ENCODE data around the gene NCOR1. TPM values are rescaled to one million over a fixed set of nuclear protein-coding genes. Genes with fewer than 3 reads are reported as not detected.

The NCOR1 gene
- total and polyA plus RNA-seq, 2 of the 13 experiments (the other 11 are each of a cell fraction or from before 2014, with no cell fraction given): 57.0 to 71.7 TPM

DNA sequence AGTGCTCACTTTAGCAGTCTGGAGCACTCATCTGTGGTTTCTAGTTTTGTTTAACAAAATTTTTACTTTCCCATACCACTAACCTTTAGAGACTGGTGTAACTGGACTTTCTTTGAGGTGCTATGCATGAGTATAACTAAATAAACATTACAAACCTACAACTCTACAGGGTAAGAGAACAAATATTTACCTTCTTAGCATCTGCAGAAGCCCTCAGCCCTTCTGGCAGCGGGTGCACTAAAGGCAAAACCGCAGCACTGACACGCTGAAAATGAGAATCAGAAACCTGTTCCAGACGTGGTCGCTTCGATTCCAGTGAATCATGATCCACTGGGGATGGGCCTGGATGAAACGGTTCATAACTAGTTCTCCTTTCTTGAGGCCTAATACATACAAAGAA is 43.7 kb downstream of the NCOR1 start (continued):
- TF ChIP-seq, protein P1, sequence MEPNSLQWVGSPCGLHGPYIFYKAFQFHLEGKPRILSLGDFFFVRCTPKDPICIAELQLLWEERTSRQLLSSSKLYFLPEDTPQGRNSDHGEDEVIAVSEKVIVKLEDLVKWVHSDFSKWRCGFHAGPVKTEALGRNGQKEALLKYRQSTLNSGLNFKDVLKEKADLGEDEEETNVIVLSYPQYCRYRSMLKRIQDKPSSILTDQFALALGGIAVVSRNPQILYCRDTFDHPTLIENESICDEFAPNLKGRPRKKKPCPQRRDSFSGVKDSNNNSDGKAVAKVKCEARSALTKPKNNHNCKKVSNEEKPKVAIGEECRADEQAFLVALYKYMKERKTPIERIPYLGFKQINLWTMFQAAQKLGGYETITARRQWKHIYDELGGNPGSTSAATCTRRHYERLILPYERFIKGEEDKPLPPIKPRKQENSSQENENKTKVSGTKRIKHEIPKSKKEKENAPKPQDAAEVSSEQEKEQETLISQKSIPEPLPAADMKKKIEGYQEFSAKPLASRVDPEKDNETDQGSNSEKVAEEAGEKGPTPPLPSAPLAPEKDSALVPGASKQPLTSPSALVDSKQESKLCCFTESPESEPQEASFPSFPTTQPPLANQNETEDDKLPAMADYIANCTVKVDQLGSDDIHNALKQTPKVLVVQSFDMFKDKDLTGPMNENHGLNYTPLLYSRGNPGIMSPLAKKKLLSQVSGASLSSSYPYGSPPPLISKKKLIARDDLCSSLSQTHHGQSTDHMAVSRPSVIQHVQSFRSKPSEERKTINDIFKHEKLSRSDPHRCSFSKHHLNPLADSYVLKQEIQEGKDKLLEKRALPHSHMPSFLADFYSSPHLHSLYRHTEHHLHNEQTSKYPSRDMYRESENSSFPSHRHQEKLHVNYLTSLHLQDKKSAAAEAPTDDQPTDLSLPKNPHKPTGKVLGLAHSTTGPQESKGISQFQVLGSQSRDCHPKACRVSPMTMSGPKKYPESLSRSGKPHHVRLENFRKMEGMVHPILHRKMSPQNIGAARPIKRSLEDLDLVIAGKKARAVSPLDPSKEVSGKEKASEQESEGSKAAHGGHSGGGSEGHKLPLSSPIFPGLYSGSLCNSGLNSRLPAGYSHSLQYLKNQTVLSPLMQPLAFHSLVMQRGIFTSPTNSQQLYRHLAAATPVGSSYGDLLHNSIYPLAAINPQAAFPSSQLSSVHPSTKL (CRISPR knock-in tag; IDR thresholded peaks at IDR 0.05): peak; percentile 82
- TF ChIP-seq EED (CRISPR knock-in tag; IDR thresholded peaks at IDR 0.05) (no peak), XBP1 (CRISPR knock-in tag; IDR thresholded peaks at IDR 0.05) (no peak), FOSL2 (CRISPR knock-in tag; IDR thresholded peaks at IDR 0.05) (peak; percentile 41; the same call in 1 of the 2 replicates), SALL1 (CRISPR knock-in tag; IDR thresholded peaks at IDR 0.05) (0 out of 2 replicates have a peak, but pooled peaks have one; percentile 18), RCOR2 (CRISPR knock-in tag; IDR thresholded peaks at IDR 0.05) (peak; percentile 30; the same call in 1 of the 2 replicates), IKZF1 (IDR thresholded peaks at IDR 0.05) (no peak), ZFP37 (CRISPR knock-in tag; IDR thresholded peaks at IDR 0.05; ENCODE audit: borderline replicate concordance) (no peak), CBX2 (IDR thresholded peaks at IDR 0.05; ENCODE audit: low read depth, low read length) (no peak), CBX2 (CRISPR knock-in tag; IDR thresholded peaks at IDR 0.05; ENCODE audit: low read depth) (no peak), ZSCAN21 (CRISPR knock-in tag; IDR thresholded peaks at IDR 0.05; ENCODE audit: borderline replicate concordance) (no peak), ZNF558 (CRISPR knock-in tag; IDR thresholded peaks at IDR 0.05; ENCODE audit: borderline replicate concordance) (no peak), ZSCAN30 (CRISPR knock-in tag; IDR thresholded peaks at IDR 0.05) (no peak), KAT8 (CRISPR knock-in tag; IDR thresholded peaks at IDR 0.05) (0 out of 2 replicates have a peak, but pooled peaks have one; percentile 24), NONO (IDR thresholded peaks at IDR 0.05) (no peak), NONO (CRISPR knock-in tag; conservative IDR thresholded peaks at IDR 0.05) (no peak), RBFOX2 (IDR thresholded peaks at IDR 0.05; ENCODE audit: low read depth, low read length) (no peak), RXRB (CRISPR knock-in tag; IDR thresholded peaks at IDR 0.05; ENCODE audit: borderline replicate concordance) (0 out of 2 replicates have a peak, but pooled peaks have one; percentile 13), ZNF720 (CRISPR knock-in tag; IDR thresholded peaks at IDR 0.05) (no peak), ZNF614 (CRISPR knock-in tag; IDR thresholded peaks at IDR 0.05; ENCODE audit: borderline replicate concordance) (0 out of 2 replicates have a peak, but pooled peaks have one; percentile 31), ZNF792 (CRISPR knock-in tag; IDR thresholded peaks at IDR 0.05) (no peak), ZKSCAN1 (IDR thresholded peaks at IDR 0.05; ENCODE audit: low read length) (no peak), SIN3A (IDR thresholded peaks at IDR 0.05; ENCODE audit: borderline replicate concordance, low read depth, low read length) (no peak), ZNF772 (CRISPR knock-in tag; IDR thresholded peaks at IDR 0.05) (no peak)
- TF ChIP-seq, protein P2, sequence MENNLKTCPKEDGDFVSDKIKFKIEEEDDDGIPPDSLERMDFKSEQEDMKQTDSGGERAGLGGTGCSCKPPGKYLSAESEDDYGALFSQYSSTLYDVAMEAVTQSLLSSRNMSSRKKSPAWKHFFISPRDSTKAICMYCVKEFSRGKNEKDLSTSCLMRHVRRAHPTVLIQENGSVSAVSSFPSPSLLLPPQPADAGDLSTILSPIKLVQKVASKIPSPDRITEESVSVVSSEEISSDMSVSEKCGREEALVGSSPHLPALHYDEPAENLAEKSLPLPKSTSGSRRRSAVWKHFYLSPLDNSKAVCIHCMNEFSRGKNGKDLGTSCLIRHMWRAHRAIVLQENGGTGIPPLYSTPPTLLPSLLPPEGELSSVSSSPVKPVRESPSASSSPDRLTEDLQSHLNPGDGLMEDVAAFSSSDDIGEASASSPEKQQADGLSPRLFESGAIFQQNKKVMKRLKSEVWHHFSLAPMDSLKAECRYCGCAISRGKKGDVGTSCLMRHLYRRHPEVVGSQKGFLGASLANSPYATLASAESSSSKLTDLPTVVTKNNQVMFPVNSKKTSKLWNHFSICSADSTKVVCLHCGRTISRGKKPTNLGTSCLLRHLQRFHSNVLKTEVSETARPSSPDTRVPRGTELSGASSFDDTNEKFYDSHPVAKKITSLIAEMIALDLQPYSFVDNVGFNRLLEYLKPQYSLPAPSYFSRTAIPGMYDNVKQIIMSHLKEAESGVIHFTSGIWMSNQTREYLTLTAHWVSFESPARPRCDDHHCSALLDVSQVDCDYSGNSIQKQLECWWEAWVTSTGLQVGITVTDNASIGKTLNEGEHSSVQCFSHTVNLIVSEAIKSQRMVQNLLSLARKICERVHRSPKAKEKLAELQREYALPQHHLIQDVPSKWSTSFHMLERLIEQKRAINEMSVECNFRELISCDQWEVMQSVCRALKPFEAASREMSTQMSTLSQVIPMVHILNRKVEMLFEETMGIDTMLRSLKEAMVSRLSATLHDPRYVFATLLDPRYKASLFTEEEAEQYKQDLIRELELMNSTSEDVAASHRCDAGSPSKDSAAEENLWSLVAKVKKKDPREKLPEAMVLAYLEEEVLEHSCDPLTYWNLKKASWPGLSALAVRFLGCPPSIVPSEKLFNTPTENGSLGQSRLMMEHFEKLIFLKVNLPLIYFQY (CRISPR knock-in tag; IDR thresholded peaks at IDR 0.05; ENCODE audit: borderline replicate concordance): no peak
- TF ChIP-seq, protein P3, sequence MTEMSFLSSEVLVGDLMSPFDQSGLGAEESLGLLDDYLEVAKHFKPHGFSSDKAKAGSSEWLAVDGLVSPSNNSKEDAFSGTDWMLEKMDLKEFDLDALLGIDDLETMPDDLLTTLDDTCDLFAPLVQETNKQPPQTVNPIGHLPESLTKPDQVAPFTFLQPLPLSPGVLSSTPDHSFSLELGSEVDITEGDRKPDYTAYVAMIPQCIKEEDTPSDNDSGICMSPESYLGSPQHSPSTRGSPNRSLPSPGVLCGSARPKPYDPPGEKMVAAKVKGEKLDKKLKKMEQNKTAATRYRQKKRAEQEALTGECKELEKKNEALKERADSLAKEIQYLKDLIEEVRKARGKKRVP (CRISPR knock-in tag; IDR thresholded peaks at IDR 0.05): no peak
